ENCODE measurements around the gene GABRG3. TPM values are rescaled to one million over a fixed set of nuclear protein-coding genes. Genes with fewer than 3 reads are reported as not detected.

GABRG3 gene
- total RNA-seq, 3 donors from 2014 or later (not counting 1 experiment from before 2014, with no cell fraction given) = not detected

DNA sequence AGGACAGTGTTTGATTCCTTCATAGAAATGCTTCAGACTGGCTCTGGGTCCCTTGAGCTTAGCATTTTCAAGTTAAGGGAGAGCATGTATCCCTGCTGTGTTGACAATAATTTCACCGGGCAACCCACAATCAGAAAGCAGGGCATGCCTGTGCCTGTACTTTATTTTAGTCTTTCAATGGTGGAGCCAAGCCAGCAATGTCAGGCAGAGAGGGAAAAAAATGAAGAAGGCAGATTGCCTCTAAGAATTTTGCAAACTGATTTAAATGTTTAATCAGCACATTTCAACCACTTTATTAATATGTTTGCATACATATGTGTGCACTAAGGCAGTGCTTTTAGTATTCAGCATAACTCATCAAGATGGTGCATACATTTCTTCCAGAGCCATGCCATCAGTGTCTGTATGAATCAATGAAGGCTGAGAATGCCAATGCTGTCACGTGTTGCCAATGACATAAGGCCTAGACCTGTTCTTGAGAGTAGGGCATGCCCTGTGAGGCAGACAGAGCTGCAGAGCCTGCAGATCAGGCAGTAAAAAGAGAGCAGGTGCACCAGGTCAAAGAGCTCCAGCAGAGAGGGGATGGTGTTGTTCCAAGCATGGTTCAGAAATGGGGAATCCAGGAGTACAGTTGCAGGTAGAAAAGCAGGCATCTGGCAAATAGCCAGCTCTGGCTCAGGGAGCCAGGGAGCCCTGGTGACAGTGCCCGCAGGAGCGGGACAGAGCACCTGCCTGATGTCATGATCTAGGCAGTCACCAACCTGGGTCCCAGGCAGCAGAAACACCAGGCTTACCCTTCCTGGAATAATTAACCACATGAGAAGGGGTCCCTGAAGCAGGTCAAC is 508.5 kb downstream of the GABRG3 start:
- Histone ChIP-seq H3K36me3 (ENCODE audit: control insufficient read depth, insufficient read depth, low read length) (no peaks in the 10 kb centered on the region), H3K27ac (ENCODE audit: low read length) (no peak overlapping the region), H3K4me1 (ENCODE audit: control insufficient read depth, insufficient read depth, low read length) (no peaks in the 10 kb centered on the region), H3K9me3 (ENCODE audit: control insufficient read depth, insufficient read depth, low read length) (no peaks in the 10 kb centered on the region), H3K27me3 (ENCODE audit: control insufficient read depth, insufficient read depth, low read length) (no peaks in the 10 kb centered on the region), H3K4me3 (ENCODE audit: low read length) (no peak overlapping the region)
- Mint-ChIP-seq H3K27ac (no peak overlapping the region), H3K9me3 (peaks cover 4 to 6% of the 10 kb centered on the region in 2 donors), H3K4me1 (no peaks in the 10 kb centered on the region), H3K36me3 (no peaks in the 10 kb centered on the region), H3K4me3 (no peak overlapping the region), H3K27me3 (ENCODE audit: low read depth in 2 of 2) (no peaks in the 10 kb centered on the region)
- 98% methylated on average over 4 of the region's 4 CpGs for WGBS (ENCODE audit: insufficient coverage)
- DNase-seq (no peak), ATAC-seq (no peak)
- intact Hi-C loops (cut with micrococcal nuclease) = no loop called here
- TF ChIP-seq, protein P1, sequence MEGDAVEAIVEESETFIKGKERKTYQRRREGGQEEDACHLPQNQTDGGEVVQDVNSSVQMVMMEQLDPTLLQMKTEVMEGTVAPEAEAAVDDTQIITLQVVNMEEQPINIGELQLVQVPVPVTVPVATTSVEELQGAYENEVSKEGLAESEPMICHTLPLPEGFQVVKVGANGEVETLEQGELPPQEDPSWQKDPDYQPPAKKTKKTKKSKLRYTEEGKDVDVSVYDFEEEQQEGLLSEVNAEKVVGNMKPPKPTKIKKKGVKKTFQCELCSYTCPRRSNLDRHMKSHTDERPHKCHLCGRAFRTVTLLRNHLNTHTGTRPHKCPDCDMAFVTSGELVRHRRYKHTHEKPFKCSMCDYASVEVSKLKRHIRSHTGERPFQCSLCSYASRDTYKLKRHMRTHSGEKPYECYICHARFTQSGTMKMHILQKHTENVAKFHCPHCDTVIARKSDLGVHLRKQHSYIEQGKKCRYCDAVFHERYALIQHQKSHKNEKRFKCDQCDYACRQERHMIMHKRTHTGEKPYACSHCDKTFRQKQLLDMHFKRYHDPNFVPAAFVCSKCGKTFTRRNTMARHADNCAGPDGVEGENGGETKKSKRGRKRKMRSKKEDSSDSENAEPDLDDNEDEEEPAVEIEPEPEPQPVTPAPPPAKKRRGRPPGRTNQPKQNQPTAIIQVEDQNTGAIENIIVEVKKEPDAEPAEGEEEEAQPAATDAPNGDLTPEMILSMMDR (IDR thresholded peaks at IDR 0.05) = no peak

DNA sequence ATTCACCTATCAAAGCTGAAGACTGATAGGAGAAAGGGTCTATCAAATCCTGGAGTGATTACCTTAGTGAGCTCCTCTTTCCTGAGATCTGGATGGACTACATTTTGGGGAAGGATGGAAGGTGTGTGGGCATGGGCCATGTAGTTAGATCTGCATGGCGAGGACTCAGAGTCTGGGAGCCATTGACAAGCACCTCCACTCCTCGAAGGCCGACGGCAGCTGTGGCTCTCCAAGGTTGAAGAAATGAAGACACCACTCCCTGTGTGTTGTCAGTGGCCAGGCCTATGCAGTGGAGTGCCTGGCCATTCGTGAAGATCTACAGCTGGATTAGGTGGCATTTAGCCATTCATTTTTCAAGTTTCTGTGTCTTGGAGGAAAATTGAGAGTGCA is 509.2 kb downstream of the GABRG3 start:
- Histone ChIP-seq H3K36me3 (ENCODE audit: control insufficient read depth, insufficient read depth, low read length) (no peaks in the 10 kb centered on the region), H3K9me3 (ENCODE audit: control insufficient read depth, insufficient read depth, low read length) (no peaks in the 10 kb centered on the region), H3K27ac (ENCODE audit: low read length) (no peak overlapping the region), H3K27me3 (ENCODE audit: control insufficient read depth, insufficient read depth, low read length) (no peaks in the 10 kb centered on the region), H3K4me1 (ENCODE audit: control insufficient read depth, insufficient read depth, low read length) (no peaks in the 10 kb centered on the region), H3K4me3 (ENCODE audit: low read length) (no peak overlapping the region)
- WGBS (ENCODE audit: insufficient coverage) = 85% methylated on average over 5 of the region's 5 CpGs
- Mint-ChIP-seq H3K27ac (no peak overlapping the region), H3K4me1 (no peaks in the 10 kb centered on the region), H3K27me3 (ENCODE audit: low read depth in 2 of 2) (no peaks in the 10 kb centered on the region), H3K36me3 (peaks cover 4% of the 10 kb centered on the region), H3K4me3 (no peak overlapping the region), H3K9me3 (peaks cover 4 to 9% of the 10 kb centered on the region in 2 donors)
- DNase-seq (no peak), ATAC-seq (no peak)
- intact Hi-C loops (cut with micrococcal nuclease) = no loop called here
- TF ChIP-seq, protein P1 (IDR thresholded peaks at IDR 0.05) = no peak

DNA sequence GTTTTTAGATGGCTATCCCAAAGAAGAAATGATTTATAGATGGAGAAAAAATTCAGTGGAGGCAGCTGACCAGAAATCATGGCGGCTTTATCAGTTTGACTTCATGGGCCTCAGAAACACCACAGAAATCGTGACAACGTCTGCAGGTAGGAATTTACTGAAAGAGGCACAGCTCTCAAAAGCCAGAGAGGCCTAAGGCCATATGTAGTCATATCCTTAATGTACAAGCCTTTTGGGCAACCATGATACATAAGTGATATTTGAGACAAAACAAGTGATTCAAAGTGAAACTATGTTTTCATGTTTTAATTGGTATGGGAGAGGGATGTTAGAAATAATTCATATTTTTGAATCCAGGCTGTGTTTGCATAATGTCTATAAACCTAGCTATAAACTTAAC is 509.7 kb downstream of the GABRG3 start:
- H3K4me3 Mint-ChIP-seq = no peak overlapping the region
- no peak overlapping the region for H3K4me3 ChIP-seq (ENCODE audit: low read length)
- no peaks in the 10 kb centered on the region for H3K4me1 Mint-ChIP-seq
- 80% methylated on average over 3 of the region's 3 CpGs for whole genome bisulfite sequencing (ENCODE audit: insufficient coverage)
- peaks cover 4 to 10% of the 10 kb centered on the region in 2 donors for H3K9me3 Mint-ChIP-seq
- H3K27me3 Mint-ChIP-seq (ENCODE audit: low read depth in 2 of 2) = no peaks in the 10 kb centered on the region
- H3K27ac ChIP-seq (ENCODE audit: low read length) = no peak overlapping the region
- intact Hi-C loops (cut with micrococcal nuclease) = no loop called here
- H3K4me1 ChIP-seq (ENCODE audit: control insufficient read depth, insufficient read depth, low read length) = no peaks in the 10 kb centered on the region
- H3K36me3 Mint-ChIP-seq = peaks cover 5% of the 10 kb centered on the region
- DNase-seq = no peak
- H3K9me3 ChIP-seq (ENCODE audit: control insufficient read depth, insufficient read depth, low read length) = no peaks in the 10 kb centered on the region
- H3K27ac Mint-ChIP-seq = no peak overlapping the region
- TF ChIP-seq, protein P1 (IDR thresholded peaks at IDR 0.05) = no peak
- no peaks in the 10 kb centered on the region for H3K36me3 ChIP-seq (ENCODE audit: control insufficient read depth, insufficient read depth, low read length)
- H3K27me3 ChIP-seq (ENCODE audit: control insufficient read depth, insufficient read depth, low read length) = no peaks in the 10 kb centered on the region
- no peak for ATAC-seq
